ENCODE results near the gene TBP. TPM values are rescaled to one million over a fixed set of nuclear protein-coding genes. Genes with fewer than 3 reads are reported as not detected.

Gene TBP
- total RNA-seq, 1 experiment from 2014 or later = 26.5 TPM

- Histone ChIP-seq H3K9ac (ENCODE audit: low read length) (no peak overlapping the region), H2AFZ (ENCODE audit: low read length) (no peak overlapping the region), H3K9me2 (replicated peaks; ENCODE audit: insufficient read depth, low read length) (no peaks in the 10 kb centered on the region), H3K79me2 (ENCODE audit: low read length) (no peaks in the 10 kb centered on the region), H3K4me1 (ENCODE audit: low read length) (no peaks in the 10 kb centered on the region), H4K20me1 (ENCODE audit: insufficient read depth, low read depth, low read length) (no peaks in the 10 kb centered on the region), H3K4me2 (ENCODE audit: low read depth, low read length, poor library complexity, severe bottlenecking) (no peak overlapping the region), H3K27me3 (ENCODE audit: low read length) (no peaks in the 10 kb centered on the region), H3K27ac (ENCODE audit: low read length) (no peak overlapping the region), H3K4me3 (ENCODE audit: low read length) (no peak overlapping the region), H3K36me3 (ENCODE audit: insufficient read depth, low read length) (peaks cover 45% of the 10 kb centered on the region; the same call in 1 of the 2 replicates), H3K9me3 (ENCODE audit: low read length) (no peaks in the 10 kb centered on the region)
- DNase-seq = no peak
These were observed 18.7 kb downstream of the TBP start for GRCh38 chr6:170572704-170573466.

- Histone ChIP-seq H3K9ac (ENCODE audit: low read length) (no peak overlapping the region), H2AFZ (ENCODE audit: low read length) (no peak overlapping the region), H3K4me3 (ENCODE audit: low read length) (no peak overlapping the region), H3K36me3 (ENCODE audit: insufficient read depth, low read length) (peaks cover 52% of the 10 kb centered on the region; the same call in 1 of the 2 replicates), H3K4me2 (ENCODE audit: low read depth, low read length, poor library complexity, severe bottlenecking) (no peak overlapping the region), H3K27ac (ENCODE audit: low read length) (no peak overlapping the region), H3K9me2 (replicated peaks; ENCODE audit: insufficient read depth, low read length) (no peaks in the 10 kb centered on the region), H3K27me3 (ENCODE audit: low read length) (no peaks in the 10 kb centered on the region), H3K4me1 (ENCODE audit: low read length) (no peaks in the 10 kb centered on the region), H4K20me1 (ENCODE audit: insufficient read depth, low read depth, low read length) (no peaks in the 10 kb centered on the region), H3K79me2 (ENCODE audit: low read length) (no peaks in the 10 kb centered on the region), H3K9me3 (ENCODE audit: low read length) (no peaks in the 10 kb centered on the region)
- peak; percentile 59 for DNase-seq
These were observed 21.1 kb downstream of the TBP start for GRCh38 chr6:170575250-170575649.

GRCh38 chr6:170578909-170579308, 24.7 kb downstream of the TBP start:
- DNase-seq = no peak
- no peaks in the 10 kb centered on the region for H3K27me3 ChIP-seq (ENCODE audit: low read length)
- no peaks in the 10 kb centered on the region for H4K20me1 ChIP-seq (ENCODE audit: insufficient read depth, low read depth, low read length)
- H3K9me3 ChIP-seq (ENCODE audit: low read length) = no peaks in the 10 kb centered on the region
- H3K4me1 ChIP-seq (ENCODE audit: low read length) = peaks cover 9% of the 10 kb centered on the region
- H3K27ac ChIP-seq (ENCODE audit: low read length) = no peak overlapping the region
- no peak overlapping the region for H3K4me3 ChIP-seq (ENCODE audit: low read length)
- H3K9ac ChIP-seq (ENCODE audit: low read length) = no peak overlapping the region
- no peak overlapping the region for H2AFZ ChIP-seq (ENCODE audit: low read length)
- no peaks in the 10 kb centered on the region for H3K9me2 ChIP-seq (replicated peaks; ENCODE audit: insufficient read depth, low read length)
- no peak overlapping the region for H3K4me2 ChIP-seq (ENCODE audit: low read depth, low read length, poor library complexity, severe bottlenecking)
- H3K79me2 ChIP-seq (ENCODE audit: low read length) = peaks cover 23% of the 10 kb centered on the region
- H3K36me3 ChIP-seq (ENCODE audit: insufficient read depth, low read length) = peaks cover 62% of the 10 kb centered on the region

GRCh38 chr6:170583756-170584180, 29.6 kb downstream of the TBP start:
- Histone ChIP-seq H3K27ac (ENCODE audit: low read length) (peak overlapping the region; percentile 77), H3K4me1 (ENCODE audit: low read length) (peaks cover 17% of the 10 kb centered on the region), H3K4me3 (ENCODE audit: low read length) (peak overlapping the region; percentile 95), H3K4me2 (ENCODE audit: low read depth, low read length, poor library complexity, severe bottlenecking) (peak overlapping the region; percentile 88), H2AFZ (ENCODE audit: low read length) (no peak overlapping the region), H3K27me3 (ENCODE audit: low read length) (no peaks in the 10 kb centered on the region), H3K9me3 (ENCODE audit: low read length) (no peaks in the 10 kb centered on the region), H3K9ac (ENCODE audit: low read length) (peak overlapping the region; percentile 87), H3K36me3 (ENCODE audit: insufficient read depth, low read length) (peaks cover 37% of the 10 kb centered on the region), H3K79me2 (ENCODE audit: low read length) (peaks cover 31% of the 10 kb centered on the region), H3K9me2 (replicated peaks; ENCODE audit: insufficient read depth, low read length) (no peaks in the 10 kb centered on the region), H4K20me1 (ENCODE audit: insufficient read depth, low read depth, low read length) (no peaks in the 10 kb centered on the region)
- no peak for DNase-seq

GRCh38 chr6:170584181-170584953, 30.2 kb downstream of the TBP start, which contains the start of gene PDCD2:
Gene PDCD2 (minus strand): TSS chr6:170584637. CDS start chr6:170584581, 56 bp downstream.
- peak within 1 kb of the TSS; percentile 87 for H3K9ac ChIP-seq (ENCODE audit: low read length)
- peak; percentile 98 for DNase-seq
- peak within 1 kb of the TSS; percentile 78; the same call in 1 of the 2 replicates for H2AFZ ChIP-seq (ENCODE audit: low read length)
- no peaks in the 10 kb centered on the region for H3K27me3 ChIP-seq (ENCODE audit: low read length)
- no peaks in the 10 kb centered on the region; the same call in 1 of the 2 replicates for H3K9me3 ChIP-seq (ENCODE audit: low read length)
- no peaks in the 10 kb centered on the region for H3K9me2 ChIP-seq (replicated peaks; ENCODE audit: insufficient read depth, low read length)
- H3K36me3 ChIP-seq (ENCODE audit: insufficient read depth, low read length) = peaks cover 31% of the 10 kb centered on the region
- peak within 1 kb of the TSS; percentile 95 for H3K4me3 ChIP-seq (ENCODE audit: low read length)
- H3K79me2 ChIP-seq (ENCODE audit: low read length) = peaks cover 31% of the 10 kb centered on the region
- no peaks in the 10 kb centered on the region for H4K20me1 ChIP-seq (ENCODE audit: insufficient read depth, low read depth, low read length)
- H3K27ac ChIP-seq (ENCODE audit: low read length) = peak within 1 kb of the TSS; percentile 77
- H3K4me1 ChIP-seq (ENCODE audit: low read length) = peaks cover 17% of the 10 kb centered on the region
- peak within 1 kb of the TSS; percentile 88 for H3K4me2 ChIP-seq (ENCODE audit: low read depth, low read length, poor library complexity, severe bottlenecking)

GRCh38 chr6:170584954-170585498, 30.9 kb downstream of the TBP start:
- Histone ChIP-seq H3K79me2 (ENCODE audit: low read length) (peaks cover 31% of the 10 kb centered on the region), H3K4me3 (ENCODE audit: low read length) (peak overlapping the region; percentile 95), H3K9ac (ENCODE audit: low read length) (peak overlapping the region; percentile 87), H3K27ac (ENCODE audit: low read length) (no peak overlapping the region), H2AFZ (ENCODE audit: low read length) (peak overlapping the region; percentile 78; the same call in 1 of the 2 replicates), H3K27me3 (ENCODE audit: low read length) (no peaks in the 10 kb centered on the region), H3K9me3 (ENCODE audit: low read length) (no peaks in the 10 kb centered on the region; the same call in 1 of the 2 replicates), H4K20me1 (ENCODE audit: insufficient read depth, low read depth, low read length) (no peaks in the 10 kb centered on the region), H3K9me2 (replicated peaks; ENCODE audit: insufficient read depth, low read length) (no peaks in the 10 kb centered on the region), H3K4me2 (ENCODE audit: low read depth, low read length, poor library complexity, severe bottlenecking) (peak overlapping the region; percentile 88), H3K4me1 (ENCODE audit: low read length) (peaks cover 17% of the 10 kb centered on the region), H3K36me3 (ENCODE audit: insufficient read depth, low read length) (peaks cover 27% of the 10 kb centered on the region)
- no peak for DNase-seq

- no peak overlapping the region for H3K4me3 ChIP-seq (ENCODE audit: low read length)
- no peaks in the 10 kb centered on the region for H4K20me1 ChIP-seq (ENCODE audit: insufficient read depth, low read depth, low read length)
- no peak overlapping the region for H3K27ac ChIP-seq (ENCODE audit: low read length)
- no peak overlapping the region for H2AFZ ChIP-seq (ENCODE audit: low read length)
- 0 out of 2 replicates have a peak, but pooled peaks cover 2% of the 10 kb centered on the region for H3K27me3 ChIP-seq (ENCODE audit: low read length)
- H3K36me3 ChIP-seq (ENCODE audit: insufficient read depth, low read length) = no peaks in the 10 kb centered on the region
- H3K79me2 ChIP-seq (ENCODE audit: low read length) = no peaks in the 10 kb centered on the region
- no peaks in the 10 kb centered on the region for H3K9me2 ChIP-seq (replicated peaks; ENCODE audit: insufficient read depth, low read length)
- no peak overlapping the region for H3K4me2 ChIP-seq (ENCODE audit: low read depth, low read length, poor library complexity, severe bottlenecking)
- H3K4me1 ChIP-seq (ENCODE audit: low read length) = peaks cover 2% of the 10 kb centered on the region
- H3K9me3 ChIP-seq (ENCODE audit: low read length) = peaks cover 21% of the 10 kb centered on the region
- no peak overlapping the region for H3K9ac ChIP-seq (ENCODE audit: low read length)
- no peak for DNase-seq
These were observed 36.6 kb downstream of the TBP start for GRCh38 chr6:170590725-170591124.

- Histone ChIP-seq H3K9me2 (replicated peaks; ENCODE audit: insufficient read depth, low read length) (no peaks in the 10 kb centered on the region), H3K36me3 (ENCODE audit: insufficient read depth, low read length) (no peaks in the 10 kb centered on the region), H3K4me2 (ENCODE audit: low read depth, low read length, poor library complexity, severe bottlenecking) (no peak overlapping the region), H3K27ac (ENCODE audit: low read length) (no peak overlapping the region), H3K9me3 (ENCODE audit: low read length) (peaks cover 11% of the 10 kb centered on the region), H3K27me3 (ENCODE audit: low read length) (no peaks in the 10 kb centered on the region), H3K4me3 (ENCODE audit: low read length) (no peak overlapping the region), H2AFZ (ENCODE audit: low read length) (no peak overlapping the region), H3K79me2 (ENCODE audit: low read length) (no peaks in the 10 kb centered on the region), H3K9ac (ENCODE audit: low read length) (no peak overlapping the region), H3K4me1 (ENCODE audit: low read length) (no peaks in the 10 kb centered on the region), H4K20me1 (ENCODE audit: insufficient read depth, low read depth, low read length) (no peaks in the 10 kb centered on the region)
- no peak for DNase-seq
These were observed 42.3 kb downstream of the TBP start for GRCh38 chr6:170596426-170596825.

All from Karpas-422 (cell line).